Nephron (organoid): ENCODE data around the gene RGS2.
A peak's percentile ranks its signal among the peaks of the same experiment; 100 is the strongest.

Experiments used
- H3K27ac Mint-ChIP-seq, 3 experiments: 2 replicates each; pipeline ENCODE4 v1.8.0; 2020; ENCODE audit warnings: mixed read lengths in 3 of 3, mild to moderate bottlenecking in 2 of 3, moderate library complexity in 1 of 3
- H3K27me3 Mint-ChIP-seq: 2 replicates; pipeline ENCODE4 v1.8.0; 2021; ENCODE audit warnings: low read depth, mild to moderate bottlenecking, moderate library complexity, mixed read lengths
- H3K36me3 Mint-ChIP-seq: 2 replicates; pipeline ENCODE4 v1.8.0; 2020; ENCODE audit warnings: low read depth, mixed read lengths
- H3K4me1 Mint-ChIP-seq: 2 replicates; pipeline ENCODE4 v1.8.0; 2020; ENCODE audit warnings: mixed read lengths
- H3K4me3 Mint-ChIP-seq, 3 experiments: 2 replicates each; pipeline ENCODE4 v1.8.0; 2020; ENCODE audit warnings: mild to moderate bottlenecking in 3 of 3, mixed read lengths in 3 of 3, moderate library complexity in 2 of 3
- H3K9me3 Mint-ChIP-seq: 2 replicates; pipeline ENCODE4 v1.8.0; 2020; ENCODE audit warnings: mixed read lengths
- TF ChIP-seq, protein P1 (sequence below), 3 experiments: fragments of 200-600 bp; sonication (generic); IDR thresholded peaks; one replicate each; pipeline ENCODE4 v1.5.0; 2021; ENCODE audit warnings: antibody characterized with exemption in 3 of 3; ENCODE audit not compliant: unreplicated experiment in 3 of 3

RGS2 gene

DNA sequence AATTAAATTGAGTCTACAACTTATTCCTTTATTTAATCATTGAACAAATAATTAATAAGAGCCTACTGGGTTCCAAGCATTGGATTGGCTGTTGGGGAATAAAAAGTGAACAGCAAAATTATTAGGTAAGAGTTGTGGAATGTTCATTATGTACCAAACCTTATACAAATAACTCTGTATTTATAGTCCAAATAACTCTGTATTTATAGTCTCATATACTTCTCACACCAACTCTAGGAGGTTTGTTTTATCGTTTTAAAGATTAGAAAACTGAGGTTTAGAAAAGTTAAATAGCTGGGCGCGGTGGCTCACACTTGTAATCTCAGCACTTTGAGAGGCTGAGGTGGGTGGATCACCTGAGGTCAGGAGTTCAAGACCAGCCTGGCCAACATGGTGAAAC lies 40.6 kb downstream of the RGS2 start:
- TF ChIP-seq, protein P1, sequence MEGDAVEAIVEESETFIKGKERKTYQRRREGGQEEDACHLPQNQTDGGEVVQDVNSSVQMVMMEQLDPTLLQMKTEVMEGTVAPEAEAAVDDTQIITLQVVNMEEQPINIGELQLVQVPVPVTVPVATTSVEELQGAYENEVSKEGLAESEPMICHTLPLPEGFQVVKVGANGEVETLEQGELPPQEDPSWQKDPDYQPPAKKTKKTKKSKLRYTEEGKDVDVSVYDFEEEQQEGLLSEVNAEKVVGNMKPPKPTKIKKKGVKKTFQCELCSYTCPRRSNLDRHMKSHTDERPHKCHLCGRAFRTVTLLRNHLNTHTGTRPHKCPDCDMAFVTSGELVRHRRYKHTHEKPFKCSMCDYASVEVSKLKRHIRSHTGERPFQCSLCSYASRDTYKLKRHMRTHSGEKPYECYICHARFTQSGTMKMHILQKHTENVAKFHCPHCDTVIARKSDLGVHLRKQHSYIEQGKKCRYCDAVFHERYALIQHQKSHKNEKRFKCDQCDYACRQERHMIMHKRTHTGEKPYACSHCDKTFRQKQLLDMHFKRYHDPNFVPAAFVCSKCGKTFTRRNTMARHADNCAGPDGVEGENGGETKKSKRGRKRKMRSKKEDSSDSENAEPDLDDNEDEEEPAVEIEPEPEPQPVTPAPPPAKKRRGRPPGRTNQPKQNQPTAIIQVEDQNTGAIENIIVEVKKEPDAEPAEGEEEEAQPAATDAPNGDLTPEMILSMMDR (IDR thresholded peaks at IDR 0.05; ENCODE audit: unreplicated experiment in 3 of 3), result no peak
- H3K27me3 Mint-ChIP-seq, result no peaks in the 10 kb centered on the region
- H3K27ac Mint-ChIP-seq, result no peak overlapping the region
- peaks cover 24% of the 10 kb centered on the region for H3K4me1 Mint-ChIP-seq
- no peak overlapping the region for H3K4me3 Mint-ChIP-seq
- peaks cover under 1% of the 10 kb centered on the region for H3K9me3 Mint-ChIP-seq
- no peaks in the 10 kb centered on the region for H3K36me3 Mint-ChIP-seq

DNA sequence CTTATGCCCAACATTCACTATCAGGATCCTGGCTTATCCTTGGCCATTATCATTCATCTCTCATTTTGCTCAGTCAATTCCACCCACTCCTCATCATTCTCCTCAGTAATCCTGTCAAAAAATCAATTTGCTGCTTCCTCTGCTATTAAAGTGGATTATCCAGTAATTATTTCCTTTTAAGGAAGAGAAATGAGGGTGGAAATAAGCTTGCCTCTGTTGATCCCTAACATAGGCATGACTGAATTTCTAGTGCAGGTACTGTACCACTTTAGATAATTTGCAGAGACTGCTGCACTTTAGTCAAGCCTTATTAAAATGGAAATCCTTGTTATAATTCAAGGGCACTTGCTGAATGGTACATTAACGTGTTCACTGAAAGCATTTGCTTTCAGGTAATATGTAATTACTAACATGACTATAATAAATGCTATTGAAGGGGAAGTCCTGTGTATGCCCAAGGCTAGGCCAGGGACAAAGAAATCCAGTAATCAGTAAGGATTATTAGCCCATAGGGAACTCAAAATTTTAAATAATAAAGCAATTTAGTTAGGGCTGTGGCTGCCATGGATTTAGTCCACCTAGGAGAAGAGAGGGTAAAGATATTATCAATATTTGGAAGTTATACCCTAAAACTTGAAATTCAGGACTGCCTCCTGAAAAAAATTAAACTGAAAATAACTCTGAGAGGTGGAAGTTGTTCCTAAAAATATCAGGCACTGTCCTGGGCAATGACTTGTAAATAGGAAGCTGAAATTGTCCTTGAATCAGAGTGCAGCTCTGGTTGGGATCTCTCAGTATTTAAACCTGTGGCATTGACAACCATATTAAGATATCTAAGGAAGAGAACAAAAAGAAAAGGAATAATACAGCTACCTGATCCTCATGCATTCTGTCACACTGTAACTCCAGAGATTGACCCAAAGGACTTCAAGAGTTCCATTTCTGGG lies 43.4 kb downstream of the RGS2 start:
- TF ChIP-seq, protein P1 (IDR thresholded peaks at IDR 0.05; ENCODE audit: unreplicated experiment in 3 of 3), result no peak
- H3K36me3 Mint-ChIP-seq, result no peaks in the 10 kb centered on the region
- H3K4me1 Mint-ChIP-seq, result peaks cover 24% of the 10 kb centered on the region
- H3K4me3 Mint-ChIP-seq, result no peak overlapping the region
- H3K27ac Mint-ChIP-seq, result peak overlapping the region; percentile 1 to 30 (median 27)
- no peaks in the 10 kb centered on the region for H3K27me3 Mint-ChIP-seq
- peaks cover 2% of the 10 kb centered on the region for H3K9me3 Mint-ChIP-seq

DNA sequence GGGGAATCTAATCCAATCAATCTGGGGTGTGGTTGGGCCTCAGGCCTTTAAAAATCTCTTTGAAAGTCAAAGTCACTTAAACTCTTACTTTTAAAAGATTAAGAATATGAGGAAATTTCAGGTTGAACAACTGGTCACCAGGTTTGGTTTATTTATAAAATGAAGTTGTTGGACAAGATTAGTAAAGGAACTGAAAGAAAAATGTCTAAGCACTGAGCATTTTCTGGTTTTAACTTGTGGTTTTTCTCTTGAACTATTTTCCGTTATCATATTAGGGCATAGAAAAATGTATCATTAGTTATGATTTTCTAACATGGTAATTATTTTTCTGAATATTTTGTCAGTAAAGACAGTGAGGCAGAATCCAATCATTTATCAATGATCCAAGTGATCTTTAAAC lies 49.6 kb downstream of the RGS2 start:
- no peak overlapping the region for H3K27ac Mint-ChIP-seq
- H3K4me1 Mint-ChIP-seq, result no peaks in the 10 kb centered on the region
- H3K4me3 Mint-ChIP-seq, result no peak overlapping the region
- no peaks in the 10 kb centered on the region for H3K36me3 Mint-ChIP-seq
- peaks cover 3% of the 10 kb centered on the region for H3K27me3 Mint-ChIP-seq
- TF ChIP-seq, protein P1 (IDR thresholded peaks at IDR 0.05; ENCODE audit: unreplicated experiment in 3 of 3), result no peak
- H3K9me3 Mint-ChIP-seq, result peaks cover 2% of the 10 kb centered on the region

DNA sequence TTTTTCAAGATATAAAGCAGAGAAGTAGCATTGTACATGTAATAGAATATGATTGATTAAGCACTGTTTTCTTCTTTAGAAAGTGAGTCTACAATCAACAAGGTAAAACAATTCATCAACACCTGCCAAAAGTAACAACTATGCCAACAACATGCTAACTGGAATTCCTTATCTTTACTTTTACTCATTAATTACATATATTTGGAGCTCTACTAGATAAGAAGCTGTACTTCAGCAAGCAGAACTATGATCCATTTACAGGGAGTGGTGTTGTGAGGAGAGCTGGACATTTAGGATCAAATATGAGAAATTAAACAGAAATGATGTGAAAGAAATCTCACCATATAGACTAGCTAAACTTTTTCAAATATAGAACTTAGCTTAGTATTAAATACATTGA lies 51.0 kb downstream of the RGS2 start:
- H3K36me3 Mint-ChIP-seq, result no peaks in the 10 kb centered on the region
- no peak overlapping the region for H3K27ac Mint-ChIP-seq
- H3K4me1 Mint-ChIP-seq, result no peaks in the 10 kb centered on the region
- TF ChIP-seq, protein P1 (IDR thresholded peaks at IDR 0.05; ENCODE audit: unreplicated experiment in 3 of 3), result no peak
- no peak overlapping the region for H3K4me3 Mint-ChIP-seq
- peaks cover 3% of the 10 kb centered on the region for H3K27me3 Mint-ChIP-seq
- H3K9me3 Mint-ChIP-seq, result no peaks in the 10 kb centered on the region

DNA sequence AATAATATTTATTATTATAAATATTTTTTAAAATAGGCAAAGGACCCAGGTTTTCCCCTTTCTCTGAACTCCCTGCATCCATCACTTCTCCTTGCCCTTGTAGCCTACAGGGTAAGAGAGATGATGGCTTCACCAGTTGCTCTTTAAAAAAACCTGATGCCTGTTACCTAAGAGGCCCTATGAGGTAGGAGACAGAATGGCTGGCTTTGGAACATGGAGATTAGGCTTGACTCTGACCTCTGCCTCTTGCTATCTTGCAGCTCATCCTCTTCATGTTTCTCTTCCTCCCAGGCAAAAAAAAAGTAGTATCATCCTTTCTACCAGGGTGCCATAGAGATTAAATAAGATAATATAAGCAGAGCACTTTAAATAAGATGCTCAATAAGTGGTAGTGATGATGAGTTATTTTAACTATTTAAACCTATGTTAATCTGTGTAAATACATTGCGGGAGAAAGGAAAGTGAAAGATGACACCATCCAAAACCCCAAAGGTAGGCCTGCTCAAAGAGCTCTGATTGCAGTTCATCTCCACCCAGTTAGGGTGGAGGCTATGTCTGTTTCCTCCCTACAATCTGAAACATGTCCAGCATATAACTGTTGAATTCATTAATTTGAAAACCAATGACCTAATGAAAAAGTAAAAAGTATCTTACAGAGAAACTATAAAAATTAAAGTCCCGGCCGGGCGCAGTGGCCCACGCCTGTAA lies 51.8 kb downstream of the RGS2 start:
- Mint-ChIP-seq H3K4me3 (no peak overlapping the region), H3K4me1 (no peaks in the 10 kb centered on the region), H3K27ac (no peak overlapping the region), H3K27me3 (peaks cover 3% of the 10 kb centered on the region), H3K9me3 (no peaks in the 10 kb centered on the region), H3K36me3 (no peaks in the 10 kb centered on the region)
- TF ChIP-seq, protein P1 (IDR thresholded peaks at IDR 0.05; ENCODE audit: unreplicated experiment in 3 of 3), result no peak
